HG03565 (cell line): ENCODE results near the gene APCS.

Experiments used
- ATAC-seq: cut with Tn5 transposase; IDR thresholded peaks from one replicate; pipeline ENCODE4 v1.9.1; 2021; ENCODE audit warnings: mild to moderate bottlenecking, moderate library complexity; ENCODE audit not compliant: unreplicated experiment

Gene APCS

GRCh38 chr1:159587461-159587951 is at the start of gene APCS:
Gene APCS, plus strand, starts transcription at chr1:159587826. Its CDS starts 96 bp downstream, at chr1:159587922.
- ATAC-seq = no peak

- ATAC-seq = no peak
Observed at GRCh38 chr1:159548126-159548525, 39.5 kb upstream of the APCS start.

- no peak for ATAC-seq
Observed at GRCh38 chr1:159554261-159554660, 33.4 kb upstream of the APCS start.

GRCh38 chr1:159554696-159555095 is 32.9 kb upstream of the APCS start:
- ATAC-seq = no peak

GRCh38 chr1:159556931-159557369 is 30.7 kb upstream of the APCS start:
- ATAC-seq = no peak

- no peak for ATAC-seq
Observed at GRCh38 chr1:159560599-159560998, 27.0 kb upstream of the APCS start.

GRCh38 chr1:159561497-159561896 is 26.1 kb upstream of the APCS start:
- ATAC-seq = no peak

- no peak for ATAC-seq
Observed at GRCh38 chr1:159562680-159563079, 24.9 kb upstream of the APCS start.

- no peak for ATAC-seq
Observed at GRCh38 chr1:159577446-159577845, 10.2 kb upstream of the APCS start.

GRCh38 chr1:159580340-159580739 is 7.3 kb upstream of the APCS start:
- ATAC-seq = peak; percentile 57

- no peak for ATAC-seq
Observed at GRCh38 chr1:159581422-159581821, 6.2 kb upstream of the APCS start.

GRCh38 chr1:159584536-159584935 is 3.1 kb upstream of the APCS start:
- no peak for ATAC-seq

GRCh38 chr1:159591981-159592380 is 4.4 kb downstream of the APCS start:
- no peak for ATAC-seq

GRCh38 chr1:159594625-159595405 is 7.2 kb downstream of the APCS start:
- no peak for ATAC-seq

GRCh38 chr1:159598196-159598595 is 10.6 kb downstream of the APCS start:
- no peak for ATAC-seq

GRCh38 chr1:159600894-159601293 is 13.3 kb downstream of the APCS start:
- no peak for ATAC-seq

- no peak for ATAC-seq
Observed at GRCh38 chr1:159602501-159602999, 14.9 kb downstream of the APCS start.

- no peak for ATAC-seq
Observed at GRCh38 chr1:159612211-159612885, 24.7 kb downstream of the APCS start.

GRCh38 chr1:159632922-159633321 is 45.3 kb downstream of the APCS start:
- no peak for ATAC-seq
